HG02642 (cell line): Measurements from ENCODE around the gene OR52K2.
"Not testable (repeated sequence)": the region's sequence is repeated elsewhere in the genome, so short reads cannot be mapped to it uniquely, and the experiment has no call there.

ENCODE experiments used
- ATAC-seq: cut with Tn5 transposase; IDR thresholded peaks from one replicate; pipeline ENCODE4 v1.9.1; 2021; ENCODE audit warnings: mild to moderate bottlenecking; ENCODE audit not compliant: unreplicated experiment, poor library complexity

Gene OR52K2

DNA sequence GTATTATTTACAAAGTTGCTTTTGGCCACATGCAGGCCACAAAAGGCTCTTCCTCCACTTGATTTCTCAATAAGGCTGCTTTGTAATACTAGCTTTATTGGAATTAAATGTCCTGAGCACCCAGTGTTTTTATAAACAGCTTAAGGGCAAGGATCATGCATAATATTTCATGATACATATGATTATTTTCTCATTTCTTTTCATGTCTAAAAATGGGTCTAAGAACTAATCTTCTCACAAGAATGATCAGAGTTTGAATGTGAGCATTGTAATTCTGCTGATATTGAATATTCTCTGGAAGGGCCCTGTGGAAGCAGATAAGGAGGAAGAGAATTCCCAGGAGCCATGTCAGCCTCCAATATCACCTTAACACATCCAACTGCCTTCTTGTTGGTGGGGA lies at the start of gene OR52K2:
Gene OR52K2, plus strand, starts transcription at position 301 of the 400 bp plus-strand sequence. Its CDS starts 45 bp downstream, at position 346.
- ATAC-seq: no peak

DNA sequence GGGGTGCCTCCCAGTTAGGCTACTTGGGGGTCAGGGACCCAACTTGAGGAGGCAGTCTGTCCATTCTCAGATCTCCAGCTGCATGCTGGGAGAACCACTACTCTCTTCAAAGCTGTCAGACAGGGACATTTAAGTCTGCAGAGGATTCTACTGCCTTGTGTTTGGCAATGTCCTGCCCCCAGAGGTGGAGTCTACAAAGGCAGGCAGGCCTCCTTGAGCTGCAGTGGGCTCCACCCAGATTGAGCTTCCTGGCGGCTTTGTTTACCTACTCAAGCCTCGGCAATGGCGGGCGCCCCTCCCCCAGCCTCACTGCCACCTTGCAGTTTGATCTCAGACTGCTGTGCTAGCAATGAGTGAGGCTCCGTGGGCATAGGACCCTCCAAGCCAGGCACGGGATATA lies 42.9 kb upstream of the OR52K2 start:
- ATAC-seq: not testable (repeated sequence)

DNA sequence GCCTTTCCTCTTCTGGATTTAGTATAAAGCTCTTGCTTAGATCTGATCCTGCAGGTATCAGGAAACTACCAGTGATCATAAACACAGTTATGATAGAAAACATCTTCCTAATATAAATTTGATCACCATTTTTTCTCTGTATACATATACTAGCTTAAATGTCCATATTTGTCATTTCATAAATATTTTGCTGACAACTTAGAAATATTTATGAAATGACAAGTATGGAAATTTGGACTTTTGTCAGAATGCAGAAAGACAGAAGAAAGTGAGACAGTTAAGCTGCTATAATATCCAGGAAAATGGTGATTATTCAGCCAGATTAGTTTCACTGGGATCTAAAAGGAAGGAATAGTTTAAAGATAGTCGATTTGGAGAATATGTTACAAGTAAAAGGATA lies 32.8 kb upstream of the OR52K2 start:
- ATAC-seq: no peak

DNA sequence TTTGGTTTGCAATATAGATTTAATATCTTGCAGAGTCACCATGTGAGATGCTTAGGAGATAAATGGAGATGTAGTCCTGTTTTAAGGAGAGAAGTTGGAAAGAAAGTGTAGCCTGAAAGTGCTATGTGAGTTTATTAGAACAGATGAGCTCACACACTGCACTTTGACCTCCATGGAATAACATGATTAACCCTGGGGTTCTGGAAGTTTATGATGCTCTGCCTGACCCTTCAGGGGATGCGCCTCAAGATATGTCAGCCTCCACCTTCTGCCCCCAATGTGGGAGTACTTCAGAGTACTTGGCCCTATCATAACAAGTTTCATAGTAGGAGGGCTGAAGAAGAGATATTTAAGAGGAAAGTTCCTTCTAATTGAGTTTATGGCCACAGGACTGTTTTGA lies 32.3 kb upstream of the OR52K2 start:
- no peak for ATAC-seq

DNA sequence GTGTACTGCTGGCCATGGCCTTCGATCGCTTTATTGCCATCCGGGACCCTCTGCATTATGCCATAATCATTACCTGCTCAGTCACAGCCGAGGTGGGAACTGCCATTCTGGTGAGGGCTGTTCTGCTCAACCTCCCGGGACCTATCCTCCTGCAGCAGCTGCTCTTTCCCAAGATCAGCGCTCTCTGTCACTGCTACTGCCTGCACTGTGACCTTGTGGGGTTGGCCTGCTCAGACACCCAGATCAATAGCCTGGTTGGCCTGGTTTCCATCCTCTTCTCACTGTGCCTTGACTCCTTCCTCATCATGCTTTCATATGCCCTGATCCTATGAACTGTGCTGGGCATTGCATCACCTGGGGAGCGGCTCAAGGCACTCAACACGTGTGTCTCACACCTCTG lies 30.7 kb upstream of the OR52K2 start:
- no peak for ATAC-seq

DNA sequence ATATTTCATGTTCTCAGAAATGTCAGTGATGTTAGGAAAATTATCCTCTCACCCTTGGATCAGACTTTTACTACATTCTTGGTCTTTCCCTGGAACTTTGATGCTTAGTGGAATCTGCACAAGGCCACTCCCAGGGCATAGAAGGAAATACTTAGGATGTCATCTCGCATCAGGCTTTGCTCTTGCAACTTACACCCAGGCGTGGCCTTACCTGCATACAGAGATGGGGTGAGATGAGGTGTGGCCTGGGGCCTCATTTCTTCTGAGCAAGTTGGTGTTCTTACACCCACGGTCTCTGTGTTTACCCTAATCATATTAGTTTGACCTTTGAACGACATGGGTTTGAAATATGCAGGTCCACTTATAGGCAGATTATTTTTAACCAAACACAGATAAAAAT lies 19.0 kb upstream of the OR52K2 start:
- no peak for ATAC-seq

DNA sequence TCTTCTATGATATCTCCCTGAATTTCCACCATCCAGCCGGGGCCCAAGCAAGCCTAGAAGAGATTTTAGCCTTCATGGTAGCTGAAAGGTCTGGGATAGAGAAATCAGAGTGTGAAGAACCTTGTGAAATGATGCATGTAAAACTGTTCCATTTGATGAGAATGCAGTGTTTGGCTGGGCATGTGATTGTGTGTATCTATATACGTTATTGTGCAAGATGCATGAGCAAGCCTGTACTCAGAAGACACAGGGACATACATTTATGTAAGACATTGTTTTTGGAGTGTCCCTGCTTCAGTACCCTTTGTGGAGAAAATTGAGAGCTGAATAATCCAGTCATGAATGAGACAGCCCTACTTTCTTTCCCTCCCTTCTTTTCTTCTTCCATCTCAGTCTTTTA lies 15.2 kb upstream of the OR52K2 start:
- ATAC-seq: no peak

DNA sequence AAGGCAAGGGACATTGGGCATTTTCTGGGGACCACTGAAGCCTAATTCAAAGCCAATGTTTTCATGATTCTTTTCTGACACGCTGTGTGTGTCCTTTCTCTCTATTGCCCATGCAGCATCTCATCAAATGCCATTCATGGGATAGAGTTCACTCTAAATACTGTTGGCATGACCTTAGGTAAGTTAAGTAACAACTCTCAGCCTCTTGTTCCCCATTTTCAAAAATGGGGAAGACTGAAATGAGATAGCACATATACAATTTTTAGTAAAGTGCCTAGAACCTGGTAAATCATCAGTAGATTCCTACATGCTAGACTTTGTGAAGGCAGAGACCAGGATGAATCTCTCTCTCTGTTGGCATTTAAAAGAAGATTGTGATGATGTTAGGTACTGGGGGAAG lies 12.7 kb upstream of the OR52K2 start:
- no peak for ATAC-seq

DNA sequence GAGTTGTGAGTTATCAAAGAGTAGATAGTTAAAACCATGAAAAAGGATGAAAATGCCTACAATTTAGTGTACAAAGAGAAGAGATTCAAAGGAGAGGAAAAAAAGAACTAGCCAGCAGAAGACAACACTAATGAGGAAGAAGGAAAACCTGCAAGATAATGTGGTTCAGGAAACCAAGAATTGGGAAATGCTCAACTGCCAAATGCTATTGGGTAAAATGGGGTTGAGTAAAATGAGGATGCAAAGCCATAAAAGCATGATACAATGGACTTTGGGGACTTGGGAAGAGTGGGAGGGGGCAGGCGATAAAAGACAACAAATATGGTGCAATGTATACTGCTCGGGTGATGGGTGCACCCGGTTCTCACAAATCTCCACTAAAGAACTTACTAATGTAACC lies 7.6 kb upstream of the OR52K2 start:
- ATAC-seq: no peak

DNA sequence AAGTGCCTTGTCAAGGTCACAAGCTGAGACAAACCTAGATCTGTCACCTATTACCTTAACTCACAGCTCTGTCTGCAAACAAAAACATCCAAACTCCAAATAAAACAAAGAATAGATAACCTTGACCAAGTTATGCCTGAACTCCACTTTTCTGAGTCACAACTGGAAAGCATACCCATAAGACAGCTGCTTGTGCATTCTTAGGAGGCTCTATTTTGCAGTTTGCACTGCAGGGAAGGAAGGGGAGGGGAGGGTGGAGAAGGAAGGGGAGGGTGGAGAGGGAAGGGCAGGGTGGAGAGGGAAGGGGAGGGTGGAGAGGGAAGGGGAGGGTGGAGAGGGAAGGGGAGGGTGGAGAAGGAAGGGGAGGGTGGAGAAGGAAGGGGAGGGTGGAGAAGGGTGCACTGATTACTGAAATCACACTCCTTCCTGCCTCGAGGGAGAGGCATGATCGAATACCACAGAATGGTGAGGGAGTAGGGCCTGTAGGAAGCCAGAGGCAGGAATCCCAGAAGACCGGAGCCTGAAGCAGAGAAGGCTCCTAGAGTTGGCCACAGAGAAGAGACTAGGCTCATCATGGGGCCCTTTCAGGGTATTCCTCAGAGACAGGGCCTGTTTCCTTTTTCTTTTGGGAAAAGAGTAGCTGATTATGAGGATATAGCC lies 5.7 kb upstream of the OR52K2 start:
- ATAC-seq: no peak

DNA sequence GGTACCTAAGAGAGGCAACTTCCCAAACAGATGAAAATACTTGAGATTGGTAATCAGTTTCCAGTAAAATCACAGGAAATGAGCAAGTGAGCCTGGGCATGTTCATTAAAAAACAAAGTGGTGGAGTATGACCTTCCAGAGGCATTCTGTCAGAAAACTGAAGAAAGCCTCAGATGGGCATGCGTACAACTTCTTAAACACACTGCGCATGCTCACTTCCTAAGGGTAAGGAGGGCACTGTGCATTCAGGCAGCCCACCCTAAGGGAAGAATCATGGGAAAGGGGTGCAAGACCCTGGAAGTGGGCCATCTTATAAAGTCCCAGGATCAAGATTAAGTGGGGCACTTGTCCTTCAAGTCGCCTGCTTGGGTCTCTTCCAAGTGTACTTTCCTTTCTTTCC lies 4.0 kb downstream of the OR52K2 start:
- ATAC-seq: no peak

DNA sequence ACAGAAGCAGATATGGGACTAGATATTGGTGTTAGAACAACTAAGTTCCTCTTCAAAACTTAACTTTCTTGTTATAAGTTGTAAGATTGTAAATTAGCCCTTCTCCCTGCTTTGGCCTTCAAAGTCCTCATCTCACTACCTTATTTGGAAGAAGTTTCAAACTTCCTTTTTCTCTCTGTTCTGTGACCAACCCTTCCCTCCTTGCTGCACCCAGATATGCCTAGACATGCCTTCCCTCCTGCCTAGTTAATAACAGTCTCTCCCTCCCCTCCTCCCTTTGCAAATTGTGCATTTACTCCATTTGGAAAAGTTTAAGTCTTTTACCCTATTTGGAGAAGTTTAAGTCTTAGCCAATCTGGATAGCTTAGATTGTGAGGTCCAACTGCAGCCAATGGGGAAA lies 4.9 kb downstream of the OR52K2 start:
- no peak for ATAC-seq

DNA sequence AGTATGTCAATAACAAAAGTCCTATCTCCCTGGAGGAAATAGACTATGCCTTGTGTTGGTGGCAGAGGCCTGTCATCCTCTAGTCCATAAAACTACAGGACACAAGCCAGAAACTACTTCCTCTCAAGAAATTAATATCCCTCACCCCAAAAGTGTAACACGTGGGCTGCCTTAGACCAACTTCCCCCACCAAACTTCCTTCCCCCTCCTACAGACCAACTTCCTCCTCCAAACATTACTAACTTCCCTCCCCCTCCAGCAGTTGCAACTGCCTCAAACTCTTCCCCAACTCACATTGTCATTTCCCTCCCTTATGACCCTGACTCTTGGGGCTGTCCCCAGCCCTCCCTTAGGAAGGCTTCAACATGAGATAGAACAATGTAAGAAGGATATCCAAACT lies 6.3 kb downstream of the OR52K2 start:
- ATAC-seq: no peak

DNA sequence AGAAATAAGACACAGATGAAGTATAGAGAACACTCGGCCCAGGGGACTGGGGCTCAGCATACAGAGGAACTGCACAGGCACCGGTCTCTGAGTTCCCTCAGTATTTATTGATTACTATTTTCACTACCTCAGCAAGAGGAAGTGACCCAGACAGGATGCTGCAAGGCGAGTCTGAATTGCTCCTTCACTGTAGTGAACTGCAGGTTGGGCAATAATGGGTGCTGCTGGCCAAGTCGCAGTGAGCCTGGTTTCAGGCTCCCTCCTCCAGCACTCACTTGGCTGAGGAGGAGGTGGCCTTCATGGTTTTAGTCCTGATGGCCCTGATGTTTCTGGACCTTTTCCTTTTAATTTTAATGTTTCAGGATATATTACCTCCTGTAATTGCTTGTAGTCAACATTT lies 10.4 kb downstream of the OR52K2 start:
- ATAC-seq: no peak

DNA sequence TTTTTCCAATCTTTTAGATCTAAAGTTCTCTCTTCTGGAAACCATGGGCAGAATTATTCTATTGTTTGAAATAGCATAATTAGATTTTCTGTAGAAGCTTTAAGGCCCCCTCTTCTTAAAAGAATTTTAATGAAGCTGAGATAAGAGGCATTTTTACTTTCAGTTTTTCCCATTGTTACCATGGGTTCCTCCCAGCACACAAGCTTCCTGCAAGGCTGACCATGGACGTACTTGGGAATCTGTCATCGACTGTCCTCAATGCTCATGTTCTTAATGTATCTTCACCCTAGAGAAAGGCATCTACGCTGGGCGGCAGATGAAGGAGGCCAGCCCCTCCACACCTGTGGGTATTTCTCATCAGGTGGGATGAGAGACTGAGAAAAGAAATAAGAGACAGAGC lies 11.1 kb downstream of the OR52K2 start:
- no peak for ATAC-seq

DNA sequence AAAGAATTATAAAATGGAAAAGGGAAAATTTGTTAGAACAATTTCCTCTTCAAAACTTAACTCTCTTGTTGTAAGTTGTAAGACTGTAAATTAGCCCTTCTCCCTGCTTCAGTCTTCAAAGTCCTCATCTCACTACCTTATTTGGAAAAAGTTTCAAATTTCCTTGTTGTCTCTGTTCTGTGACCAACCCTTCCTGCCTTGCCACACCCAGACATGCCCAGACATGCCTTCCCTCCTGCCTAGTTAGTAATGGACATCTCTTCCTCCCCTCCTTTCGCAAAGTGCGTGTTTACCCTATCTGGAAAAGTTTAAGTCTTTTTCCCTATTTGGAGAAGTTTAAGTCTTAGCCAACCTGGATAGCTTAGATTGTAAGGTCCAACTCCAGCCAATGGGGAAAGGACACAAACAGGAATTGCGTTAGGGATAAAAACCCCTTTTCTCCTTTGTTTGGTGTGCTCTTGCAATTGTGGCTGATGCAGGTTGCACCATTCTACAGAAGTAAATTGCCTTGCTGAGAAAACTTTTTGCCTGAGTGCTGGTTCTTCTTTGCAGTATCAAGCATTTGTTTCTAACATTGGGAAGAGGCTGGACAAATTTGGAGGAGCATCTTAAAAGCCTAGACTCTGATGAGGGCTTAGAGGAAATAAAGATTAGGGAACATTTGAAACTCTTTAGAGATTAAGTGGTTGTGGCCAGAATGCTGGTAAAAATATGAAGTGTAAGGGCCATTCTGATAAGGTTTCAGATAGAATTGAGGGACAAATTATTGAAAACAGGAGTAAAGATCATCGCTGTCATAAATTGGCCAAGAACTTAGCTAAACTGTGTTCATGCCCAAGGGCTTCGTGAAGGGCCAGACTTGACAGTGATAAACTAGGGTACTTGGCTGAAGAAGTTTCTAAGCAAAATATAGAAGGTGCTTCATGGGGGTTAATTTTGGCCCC lies 15.4 kb downstream of the OR52K2 start:
- ATAC-seq: no peak

DNA sequence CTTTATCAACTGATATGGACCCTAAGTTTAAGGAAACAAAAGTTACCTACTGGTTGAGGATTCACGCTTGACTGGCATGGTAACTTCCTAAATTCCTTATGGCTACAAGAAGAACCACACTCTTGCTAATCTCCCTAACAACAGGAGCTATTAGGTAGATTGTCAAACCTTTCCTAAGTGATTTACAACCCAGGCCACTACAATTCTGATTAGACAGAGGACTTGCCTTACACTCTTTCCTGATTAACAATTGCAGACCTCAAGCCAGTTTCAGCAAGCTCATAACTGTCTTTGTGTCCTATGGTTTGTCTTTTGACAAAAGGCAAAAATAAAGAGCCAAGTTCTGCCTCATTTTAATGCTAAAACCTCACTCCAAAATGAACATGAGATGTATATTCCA lies 16.3 kb downstream of the OR52K2 start:
- no peak for ATAC-seq

DNA sequence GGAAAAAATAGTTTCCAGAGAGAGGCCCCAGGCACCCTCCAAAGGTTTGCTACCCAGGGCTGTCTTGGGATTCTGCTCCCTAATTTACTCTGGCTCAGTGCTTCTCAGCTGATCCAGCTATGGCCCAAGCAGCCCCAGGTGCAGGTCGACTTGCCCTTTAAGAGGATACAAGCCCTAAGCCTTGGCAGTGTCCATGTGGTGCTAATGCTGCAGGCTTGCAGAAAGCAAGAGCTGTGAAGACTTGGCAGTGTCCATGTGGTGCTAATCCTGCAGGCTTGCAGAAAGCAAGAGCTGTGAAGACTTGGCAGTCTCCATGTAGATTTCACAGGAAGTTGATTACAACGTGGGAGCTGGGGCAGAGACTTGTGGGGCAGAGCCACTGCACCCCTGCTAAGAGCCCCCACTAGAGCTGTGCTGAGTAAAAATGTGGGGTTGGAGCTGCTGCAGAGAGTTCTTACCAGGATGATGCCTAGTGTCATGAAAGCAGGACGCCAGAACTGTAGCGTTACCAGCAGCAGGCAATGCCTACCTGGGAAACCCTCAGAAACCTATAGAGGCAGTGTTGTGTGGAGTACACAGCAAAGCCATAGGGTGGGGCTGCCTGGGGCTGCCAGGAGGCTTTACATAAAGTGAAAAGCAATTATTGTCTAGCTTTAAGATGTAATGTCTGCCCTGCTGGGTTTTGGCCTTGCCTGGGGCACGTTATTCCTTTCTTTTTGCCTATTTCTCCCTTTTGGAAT lies 17.2 kb downstream of the OR52K2 start:
- ATAC-seq: no peak

DNA sequence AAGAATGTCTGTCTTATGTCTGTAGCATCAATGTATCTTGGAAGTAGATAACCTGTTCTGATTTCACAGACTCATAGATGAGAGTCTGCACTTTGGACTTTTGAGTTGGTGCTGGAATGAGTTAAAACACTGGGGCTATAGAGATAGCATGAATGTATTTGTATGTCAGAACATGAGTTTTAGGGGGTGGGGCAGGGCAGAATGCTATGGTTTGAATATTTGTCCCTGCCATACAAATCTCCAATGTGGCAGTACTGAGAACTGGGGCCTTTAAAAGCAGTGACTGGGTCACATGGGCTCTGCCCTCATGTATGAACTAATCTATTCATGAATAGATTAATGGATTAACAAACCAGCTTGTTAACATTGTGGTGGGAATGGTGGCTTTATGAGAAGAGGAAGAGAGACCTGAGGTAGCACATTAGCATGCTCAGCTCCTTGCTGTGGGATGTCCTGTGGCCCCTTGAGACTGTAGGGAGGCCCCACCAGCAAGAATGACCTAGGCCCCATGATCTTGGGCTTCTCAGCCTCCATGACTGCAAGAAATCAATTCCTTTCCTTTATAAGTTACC lies 17.9 kb downstream of the OR52K2 start:
- ATAC-seq: no peak

DNA sequence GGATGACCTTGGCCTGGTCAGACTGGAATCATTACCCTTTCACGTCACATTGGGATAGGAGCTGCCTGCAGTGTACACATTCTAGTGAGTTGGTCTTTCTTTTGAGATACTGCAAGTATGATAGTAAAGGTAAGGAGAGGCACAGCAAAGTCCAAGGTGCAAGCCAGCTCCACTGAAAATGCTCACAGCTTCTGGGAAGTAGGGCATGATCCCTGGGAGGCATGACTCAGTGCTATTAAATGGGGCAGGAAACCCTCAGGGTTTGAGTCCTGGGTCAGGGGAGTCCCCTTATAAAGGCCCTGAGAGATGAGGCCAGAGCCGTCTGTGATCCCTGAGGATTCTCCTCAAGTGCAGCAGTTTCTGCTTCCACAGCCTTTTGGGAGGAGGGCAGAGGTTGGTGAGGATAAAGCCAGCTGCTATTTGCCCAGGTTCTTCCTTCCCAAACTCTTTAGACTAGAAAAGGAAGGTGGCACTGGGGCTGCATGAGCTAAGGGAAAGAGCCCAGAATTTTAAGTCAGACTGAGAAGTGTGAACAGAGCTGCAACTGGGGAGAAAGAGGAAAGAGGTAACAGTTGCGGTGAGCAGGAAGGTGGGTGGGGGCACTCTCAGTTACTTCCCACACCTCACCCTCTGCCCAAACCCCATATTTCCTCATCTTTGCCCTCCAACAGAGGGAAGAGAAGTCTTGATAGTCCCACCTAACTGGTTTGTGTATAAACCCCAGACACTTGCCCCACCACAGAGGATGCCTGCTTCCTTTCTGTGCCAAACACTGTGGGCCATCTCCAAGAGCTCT lies 18.9 kb downstream of the OR52K2 start:
- ATAC-seq: no peak
